Liver (tissue), 3 donors: ENCODE measurements around the gene THSD4.

Source experiments
- CTCF ChIP-seq: fragments of 150-350 bp; IDR thresholded peaks from 2 replicates; pipeline ENCODE4 v1.5.1; 2017; ENCODE audit warnings: improper control_type of control experiment, low read depth, low read length; ENCODE audit not compliant: missing input control
- EGR1 ChIP-seq, 2 donors: IDR thresholded peaks; 2 replicates each; pipeline ENCODE4 v1.6.1; 2016 to 2018; ENCODE audit warnings: antibody characterized with exemption in 2 of 2, low read depth in 2 of 2
- FOXA1 ChIP-seq: IDR thresholded peaks from 2 replicates; pipeline ENCODE4 v1.6.1; 2016; ENCODE audit warnings: antibody characterized with exemption
- GABPA ChIP-seq, 2 donors: IDR thresholded peaks in 1 of 2; conservative IDR thresholded peaks in 1 of 2; 2 replicates each; pipeline ENCODE4 v1.6.1; 2016; ENCODE audit warnings: antibody characterized with exemption in 2 of 2, mild to moderate bottlenecking in 1 of 2, moderate library complexity in 1 of 2
- TF ChIP-seq, protein P1 (sequence below): IDR thresholded peaks from 2 replicates; pipeline ENCODE4 v1.6.1; 2016; ENCODE audit warnings: antibody characterized with exemption, mild to moderate bottlenecking
- TF ChIP-seq, protein P2 (sequence below): IDR thresholded peaks from 2 replicates; pipeline ENCODE4 v1.6.1; 2016; ENCODE audit warnings: antibody characterized with exemption
- donor health status: healthy.
- donor health status: healthy.

GRCh38 chr15:71348597-71348996 is 233.3 kb downstream of the THSD4 start:
- TF ChIP-seq CTCF, result no peak
- TF ChIP-seq, protein P1, sequence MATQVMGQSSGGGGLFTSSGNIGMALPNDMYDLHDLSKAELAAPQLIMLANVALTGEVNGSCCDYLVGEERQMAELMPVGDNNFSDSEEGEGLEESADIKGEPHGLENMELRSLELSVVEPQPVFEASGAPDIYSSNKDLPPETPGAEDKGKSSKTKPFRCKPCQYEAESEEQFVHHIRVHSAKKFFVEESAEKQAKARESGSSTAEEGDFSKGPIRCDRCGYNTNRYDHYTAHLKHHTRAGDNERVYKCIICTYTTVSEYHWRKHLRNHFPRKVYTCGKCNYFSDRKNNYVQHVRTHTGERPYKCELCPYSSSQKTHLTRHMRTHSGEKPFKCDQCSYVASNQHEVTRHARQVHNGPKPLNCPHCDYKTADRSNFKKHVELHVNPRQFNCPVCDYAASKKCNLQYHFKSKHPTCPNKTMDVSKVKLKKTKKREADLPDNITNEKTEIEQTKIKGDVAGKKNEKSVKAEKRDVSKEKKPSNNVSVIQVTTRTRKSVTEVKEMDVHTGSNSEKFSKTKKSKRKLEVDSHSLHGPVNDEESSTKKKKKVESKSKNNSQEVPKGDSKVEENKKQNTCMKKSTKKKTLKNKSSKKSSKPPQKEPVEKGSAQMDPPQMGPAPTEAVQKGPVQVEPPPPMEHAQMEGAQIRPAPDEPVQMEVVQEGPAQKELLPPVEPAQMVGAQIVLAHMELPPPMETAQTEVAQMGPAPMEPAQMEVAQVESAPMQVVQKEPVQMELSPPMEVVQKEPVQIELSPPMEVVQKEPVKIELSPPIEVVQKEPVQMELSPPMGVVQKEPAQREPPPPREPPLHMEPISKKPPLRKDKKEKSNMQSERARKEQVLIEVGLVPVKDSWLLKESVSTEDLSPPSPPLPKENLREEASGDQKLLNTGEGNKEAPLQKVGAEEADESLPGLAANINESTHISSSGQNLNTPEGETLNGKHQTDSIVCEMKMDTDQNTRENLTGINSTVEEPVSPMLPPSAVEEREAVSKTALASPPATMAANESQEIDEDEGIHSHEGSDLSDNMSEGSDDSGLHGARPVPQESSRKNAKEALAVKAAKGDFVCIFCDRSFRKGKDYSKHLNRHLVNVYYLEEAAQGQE, result no peak
- TF ChIP-seq, protein P2, sequence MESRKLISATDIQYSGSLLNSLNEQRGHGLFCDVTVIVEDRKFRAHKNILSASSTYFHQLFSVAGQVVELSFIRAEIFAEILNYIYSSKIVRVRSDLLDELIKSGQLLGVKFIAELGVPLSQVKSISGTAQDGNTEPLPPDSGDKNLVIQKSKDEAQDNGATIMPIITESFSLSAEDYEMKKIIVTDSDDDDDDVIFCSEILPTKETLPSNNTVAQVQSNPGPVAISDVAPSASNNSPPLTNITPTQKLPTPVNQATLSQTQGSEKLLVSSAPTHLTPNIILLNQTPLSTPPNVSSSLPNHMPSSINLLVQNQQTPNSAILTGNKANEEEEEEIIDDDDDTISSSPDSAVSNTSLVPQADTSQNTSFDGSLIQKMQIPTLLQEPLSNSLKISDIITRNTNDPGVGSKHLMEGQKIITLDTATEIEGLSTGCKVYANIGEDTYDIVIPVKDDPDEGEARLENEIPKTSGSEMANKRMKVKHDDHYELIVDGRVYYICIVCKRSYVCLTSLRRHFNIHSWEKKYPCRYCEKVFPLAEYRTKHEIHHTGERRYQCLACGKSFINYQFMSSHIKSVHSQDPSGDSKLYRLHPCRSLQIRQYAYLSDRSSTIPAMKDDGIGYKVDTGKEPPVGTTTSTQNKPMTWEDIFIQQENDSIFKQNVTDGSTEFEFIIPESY, result no peak
- no peak for TF ChIP-seq GABPA (IDR thresholded peaks at IDR 0.05 in 1 of 2, conservative IDR thresholded peaks at IDR 0.05 in 1 of 2)
- TF ChIP-seq EGR1 (IDR thresholded peaks at IDR 0.05; ENCODE audit: low read depth in 2 of 2), result no peak
- no peak for TF ChIP-seq FOXA1
